Esophagus mucosa (tissue), 1 donor: ENCODE data around the gene ST3GAL5. TPM values are rescaled to one million over a fixed set of nuclear protein-coding genes. Genes with fewer than 3 reads are reported as not detected.
A peak's percentile ranks its signal among the peaks of the same experiment; 100 is the strongest.

Experiments used
- ATAC-seq: fragments of 200-7000 bp; cut with Tn5 transposase; one replicate; pipeline ENCODE4 v1.9.1; 2020
- total RNA-seq: library from RNA; stranded (reverse); gene quantifications from one replicate; pipeline ENCODE4 v1.2.4, GENCODE V29; 2023
- donor health status: DM: yes; HTN: yes; CAD: no.

ST3GAL5 gene
- total RNA-seq, 1 donor from 2014 or later, result 1.2 TPM

DNA sequence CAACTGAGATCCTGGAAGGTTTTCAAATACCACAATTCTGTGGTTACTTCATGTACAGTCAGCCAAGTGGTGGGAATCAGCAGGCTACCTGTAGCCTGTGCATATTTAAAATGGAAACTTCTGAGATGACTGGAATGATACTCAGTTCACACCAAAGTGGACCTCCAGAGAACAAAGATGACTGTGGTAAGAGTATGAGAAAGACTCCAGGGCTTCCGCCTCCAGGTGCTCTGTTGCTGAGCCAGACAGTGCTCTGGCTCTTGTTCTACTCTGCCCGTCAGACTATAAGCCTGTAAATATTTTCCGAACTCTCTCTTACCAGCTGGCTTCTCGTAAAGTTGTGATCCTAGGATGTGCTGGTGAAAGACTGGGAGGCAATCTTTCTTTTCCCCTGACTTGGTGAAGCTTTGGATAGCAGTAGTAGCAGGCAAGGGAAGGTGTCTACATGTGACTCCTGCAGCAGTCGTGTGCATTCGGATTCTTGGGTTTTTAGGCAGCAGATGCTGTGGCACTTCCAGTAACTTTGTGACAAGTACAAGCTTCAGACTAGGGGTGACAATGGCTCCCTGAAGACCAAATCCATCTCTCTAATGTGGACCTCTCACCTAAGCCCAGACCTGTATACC lies 23.1 kb downstream of the ST3GAL5 start:
- no peak for ATAC-seq

DNA sequence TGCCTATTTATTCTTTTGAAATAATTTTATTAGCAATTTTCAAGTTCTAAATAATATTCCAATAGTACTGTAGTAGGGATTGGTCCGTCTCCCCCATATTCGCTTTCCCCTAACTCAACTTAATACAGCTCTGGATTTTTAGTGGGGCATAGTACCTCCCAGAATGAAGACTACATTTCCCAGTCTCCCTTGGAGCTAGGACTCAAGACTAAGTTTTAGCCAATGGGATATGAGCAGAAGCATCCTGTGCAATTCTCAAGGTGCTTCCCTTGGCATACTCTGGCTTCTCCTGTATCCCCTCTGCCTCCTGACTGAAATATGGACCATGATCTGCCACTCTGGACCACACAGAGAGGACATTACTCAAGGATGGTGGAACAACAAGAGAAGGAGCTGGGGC lies 24.1 kb downstream of the ST3GAL5 start:
- ATAC-seq, result no peak

DNA sequence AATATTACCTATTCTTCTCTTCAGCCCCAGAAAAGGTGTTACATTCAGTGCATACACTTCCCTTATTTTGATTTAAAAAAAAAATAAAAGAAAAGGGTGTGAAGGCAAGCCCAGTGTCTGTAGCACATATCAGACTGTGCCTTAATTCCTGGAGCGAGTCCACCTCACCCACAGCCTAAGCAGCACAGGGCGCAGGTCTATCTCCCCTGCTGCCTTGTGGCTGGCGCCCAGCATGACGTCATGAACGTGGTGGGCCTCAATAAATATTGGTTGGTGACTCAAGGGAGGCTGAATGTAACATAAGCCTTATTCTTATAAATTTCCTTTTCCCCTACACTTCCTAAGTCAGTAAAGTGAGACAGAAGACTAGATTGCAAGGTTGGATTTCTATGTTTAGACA lies 26.4 kb downstream of the ST3GAL5 start:
- no peak for ATAC-seq

DNA sequence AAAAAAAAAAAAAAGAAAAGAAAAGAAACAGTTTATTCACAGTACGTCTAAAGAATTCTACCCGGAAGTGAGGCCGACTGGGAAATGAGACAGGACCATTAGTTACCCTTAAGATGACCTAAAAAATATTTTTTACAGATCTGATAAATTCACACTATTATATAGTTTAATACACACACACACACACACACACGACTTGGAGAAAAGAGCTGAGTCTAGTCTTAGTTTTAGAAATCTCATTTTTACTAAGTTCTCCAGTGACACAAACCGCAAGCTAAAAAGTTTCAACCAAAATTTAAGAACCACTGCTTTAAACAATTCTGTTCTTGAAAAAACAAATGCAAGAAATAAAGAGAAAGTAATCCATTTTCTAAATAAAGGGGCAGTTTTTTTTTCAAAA lies 27.1 kb downstream of the ST3GAL5 start:
- ATAC-seq, result no peak

DNA sequence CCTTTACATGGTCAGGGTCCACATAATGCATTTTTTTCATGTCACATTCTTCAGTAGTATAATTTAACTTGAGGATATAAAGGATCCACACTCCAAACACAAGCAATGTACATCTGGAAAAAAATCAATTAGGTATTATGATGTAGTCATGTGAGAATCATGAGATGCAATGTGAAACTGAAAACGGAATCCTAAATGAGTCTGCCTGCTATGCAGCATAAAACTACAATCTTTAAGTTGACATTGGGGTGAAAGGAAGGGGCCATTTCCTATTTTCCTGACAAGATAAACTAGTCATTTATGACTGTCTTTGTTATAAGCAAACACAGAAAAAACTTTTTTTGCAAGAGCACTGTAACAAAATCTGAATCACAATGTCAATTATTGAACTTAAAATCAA lies 27.6 kb downstream of the ST3GAL5 start:
- no peak for ATAC-seq

DNA sequence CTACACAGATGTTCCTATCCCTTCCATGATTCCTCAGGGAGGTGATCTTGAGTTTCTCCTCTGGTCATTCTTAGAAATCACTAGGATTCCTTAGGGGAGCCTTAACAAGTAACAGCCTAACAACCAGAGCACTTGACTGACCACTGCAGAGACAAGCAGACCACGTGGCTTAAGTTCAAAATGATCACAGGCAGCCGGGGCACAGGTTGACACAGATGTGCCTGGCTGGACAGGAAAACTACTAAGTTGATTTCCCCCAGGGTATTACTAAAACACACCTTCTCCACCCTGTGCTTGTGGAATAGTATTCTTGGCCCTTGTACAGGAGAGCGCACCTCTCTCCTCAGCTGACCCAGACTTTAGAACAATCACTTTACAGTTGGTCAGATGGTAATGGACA lies 29.9 kb downstream of the ST3GAL5 start:
- no peak for ATAC-seq

DNA sequence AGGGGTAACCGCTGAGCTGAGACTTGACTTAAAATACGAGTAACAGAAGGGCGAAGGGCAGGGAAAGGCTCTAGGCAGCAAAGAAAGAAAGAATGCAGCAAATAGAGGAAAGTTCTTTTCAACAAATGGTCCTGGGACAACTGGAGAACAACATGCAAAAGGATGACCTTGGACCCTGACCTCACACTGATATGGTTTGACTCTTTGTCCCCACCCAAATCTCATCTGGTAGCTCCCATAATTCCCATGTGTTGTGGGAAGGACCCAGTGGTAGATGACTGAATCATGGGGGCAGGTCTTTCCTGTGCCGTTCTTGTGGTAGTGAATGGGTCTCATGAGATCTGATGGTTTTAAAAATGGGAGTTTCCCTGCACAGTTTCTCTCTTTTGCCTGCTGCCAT lies 33.9 kb downstream of the ST3GAL5 start:
- ATAC-seq, result no peak

DNA sequence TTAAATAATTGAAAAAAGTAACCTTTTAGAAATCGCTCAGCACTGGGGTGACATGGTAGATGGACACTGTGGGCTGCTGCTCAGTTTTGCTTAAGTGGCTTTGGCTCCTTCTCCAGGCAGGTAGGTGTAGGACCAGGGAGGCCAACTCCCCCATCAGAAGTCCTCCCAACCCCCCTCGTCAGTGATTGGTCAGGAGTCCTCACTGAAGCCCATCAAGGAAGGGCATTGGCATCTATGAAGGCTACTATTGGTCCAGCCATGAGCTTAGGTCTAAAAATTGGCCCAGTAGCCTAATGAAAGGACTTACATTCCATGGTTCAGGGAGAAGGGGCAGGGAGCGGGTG lies 34.7 kb downstream of the ST3GAL5 start:
- ATAC-seq, result no peak

DNA sequence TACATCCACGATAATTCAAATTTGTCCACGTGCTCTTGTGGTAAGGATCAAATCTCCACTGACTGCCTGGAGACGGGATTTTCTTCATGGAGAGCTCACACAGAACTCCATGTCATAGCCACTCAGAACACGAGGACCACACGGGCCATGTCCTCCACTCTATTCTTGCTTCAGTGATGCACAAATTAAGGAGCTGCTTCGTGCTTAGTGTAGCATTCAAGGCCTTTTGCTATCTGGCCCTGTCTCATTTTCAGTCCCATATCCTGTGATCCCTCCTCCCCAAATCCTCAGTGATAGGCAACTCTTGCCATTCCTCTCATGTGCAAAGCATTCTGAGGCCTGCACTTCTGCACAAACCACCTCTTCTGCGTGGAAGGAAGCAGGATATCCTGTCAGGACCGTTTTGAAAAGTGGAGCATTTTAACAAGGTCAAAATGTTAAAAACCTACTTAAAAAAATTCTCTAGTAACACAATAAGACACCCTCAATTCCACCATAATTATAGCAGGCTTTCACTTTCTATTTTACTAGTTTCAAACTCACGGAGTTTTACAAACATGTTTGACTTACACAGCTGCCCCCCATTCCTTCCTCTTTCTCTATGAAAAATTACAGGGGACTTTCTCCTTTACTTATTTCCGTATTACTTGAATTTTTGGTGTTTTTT lies 35.2 kb downstream of the ST3GAL5 start:
- ATAC-seq, result peak; percentile 10

DNA sequence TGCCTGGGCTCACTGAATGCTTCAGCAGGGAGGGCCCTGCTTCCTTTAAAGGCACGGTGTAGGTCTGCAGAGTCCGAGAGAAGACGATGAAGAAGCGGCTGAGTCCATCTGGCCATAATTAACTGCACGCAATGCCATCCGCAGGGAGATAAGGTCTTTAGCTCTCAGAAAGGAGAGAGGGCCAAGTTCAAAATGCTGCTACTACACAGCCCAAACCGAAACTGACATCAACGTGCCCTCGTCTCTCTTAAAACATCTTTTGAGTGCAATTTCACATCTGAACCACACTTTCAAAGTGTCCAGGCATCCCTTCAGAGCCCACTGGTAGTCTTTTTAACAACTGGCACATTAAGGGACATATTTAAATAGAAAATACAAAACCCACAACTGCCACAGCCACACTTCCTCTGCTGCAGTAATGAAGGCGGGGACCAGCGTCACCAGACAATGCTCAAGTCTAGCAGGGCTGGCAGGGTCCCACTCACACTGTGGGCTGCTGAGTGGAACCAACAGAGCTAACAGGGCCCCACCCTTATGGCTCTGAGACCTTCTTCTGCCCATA lies 35.8 kb downstream of the ST3GAL5 start:
- peak; percentile 60 for ATAC-seq

DNA sequence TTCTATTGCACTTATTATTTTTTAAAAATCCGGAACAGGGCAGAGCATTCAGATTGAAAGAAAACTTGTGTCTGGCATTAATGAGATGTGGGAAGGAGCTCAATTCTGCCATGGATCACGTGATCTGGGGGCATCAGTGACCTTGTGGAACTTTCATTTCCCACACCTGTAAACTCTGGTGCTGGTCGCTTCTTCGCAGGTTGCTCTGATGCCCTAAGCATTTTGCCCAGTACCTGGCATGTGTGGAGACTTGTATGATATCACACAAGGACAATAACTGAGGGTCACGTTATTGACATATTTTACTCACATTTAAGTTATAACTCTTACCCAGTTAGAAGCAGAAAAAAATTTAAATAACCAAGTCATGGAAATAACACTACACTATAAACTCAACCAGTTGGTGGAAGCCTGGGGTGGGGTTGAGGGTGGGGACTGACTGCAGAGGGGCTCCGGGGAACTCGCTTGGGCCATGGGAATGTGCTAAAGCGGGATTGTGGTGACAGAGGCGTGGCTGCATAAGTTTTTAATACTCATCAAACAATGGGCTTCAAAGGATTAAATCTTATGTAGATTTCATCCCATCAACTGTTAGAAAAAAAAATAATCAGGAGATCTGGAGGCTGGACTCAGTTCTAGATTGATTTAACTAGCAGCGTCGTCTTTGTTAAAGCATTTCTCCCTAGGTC lies 36.5 kb downstream of the ST3GAL5 start:
- no peak for ATAC-seq

DNA sequence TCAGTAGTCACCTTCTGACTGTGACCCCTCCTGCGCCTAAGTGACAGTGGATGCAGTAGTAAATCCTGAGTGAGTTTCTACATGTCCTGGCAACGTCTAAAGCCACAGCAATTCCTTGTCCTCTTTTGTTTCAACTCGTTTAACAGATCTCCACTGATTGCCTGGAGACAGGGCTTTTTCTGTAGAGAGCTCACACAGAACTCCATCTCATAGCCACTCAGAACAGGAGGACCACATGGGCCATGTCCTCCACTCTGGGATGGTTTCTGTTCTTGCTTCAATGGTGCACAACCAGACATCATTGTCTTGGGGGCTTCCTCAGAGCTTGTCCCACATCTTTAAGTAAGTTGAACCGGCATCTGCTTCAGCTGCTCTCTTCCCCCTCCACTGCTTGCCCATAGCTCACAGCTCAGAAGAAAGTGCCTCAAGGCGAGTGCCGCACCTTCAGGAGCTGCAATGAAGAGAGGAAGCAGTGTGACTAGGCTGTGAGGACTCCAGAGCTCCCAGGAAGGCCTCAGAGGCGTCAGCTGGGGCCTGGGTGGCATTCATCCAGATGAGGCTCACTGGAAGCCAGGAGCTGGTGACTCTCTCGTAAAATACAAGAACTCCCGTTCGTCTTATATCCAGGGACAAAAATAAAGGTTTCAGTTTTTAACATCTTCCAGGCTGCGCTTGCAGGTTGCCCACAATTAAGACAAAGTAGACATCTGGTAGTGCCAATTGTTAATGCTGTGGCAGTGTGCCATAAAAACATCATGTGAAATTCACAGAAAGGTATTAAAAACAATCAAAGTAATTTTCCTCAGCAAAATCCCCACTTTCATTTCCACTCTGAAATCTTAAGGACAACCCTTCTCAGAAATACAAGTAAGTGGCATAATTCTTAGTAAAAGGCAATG lies 37.3 kb downstream of the ST3GAL5 start:
- ATAC-seq, result peak; percentile 53

DNA sequence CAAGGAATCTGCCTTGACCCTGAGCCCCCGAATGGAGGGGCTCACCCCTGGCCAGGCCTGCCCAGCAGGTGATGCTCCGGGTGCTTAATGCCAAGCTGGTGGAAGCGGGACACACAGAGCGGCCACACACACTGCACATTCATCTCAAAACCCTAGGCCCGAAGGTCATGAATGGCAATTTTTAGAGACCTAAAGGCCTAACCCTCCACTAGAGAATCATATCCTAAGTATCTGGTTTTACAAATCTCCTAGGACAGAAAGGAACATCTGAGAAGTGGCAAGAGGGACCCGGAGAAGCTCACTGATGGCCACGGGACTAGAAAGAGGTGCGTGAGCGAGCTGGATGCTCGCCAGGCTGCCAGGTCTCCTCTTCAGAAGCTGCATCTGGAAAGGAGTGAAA lies 38.3 kb downstream of the ST3GAL5 start:
- ATAC-seq, result no peak

DNA sequence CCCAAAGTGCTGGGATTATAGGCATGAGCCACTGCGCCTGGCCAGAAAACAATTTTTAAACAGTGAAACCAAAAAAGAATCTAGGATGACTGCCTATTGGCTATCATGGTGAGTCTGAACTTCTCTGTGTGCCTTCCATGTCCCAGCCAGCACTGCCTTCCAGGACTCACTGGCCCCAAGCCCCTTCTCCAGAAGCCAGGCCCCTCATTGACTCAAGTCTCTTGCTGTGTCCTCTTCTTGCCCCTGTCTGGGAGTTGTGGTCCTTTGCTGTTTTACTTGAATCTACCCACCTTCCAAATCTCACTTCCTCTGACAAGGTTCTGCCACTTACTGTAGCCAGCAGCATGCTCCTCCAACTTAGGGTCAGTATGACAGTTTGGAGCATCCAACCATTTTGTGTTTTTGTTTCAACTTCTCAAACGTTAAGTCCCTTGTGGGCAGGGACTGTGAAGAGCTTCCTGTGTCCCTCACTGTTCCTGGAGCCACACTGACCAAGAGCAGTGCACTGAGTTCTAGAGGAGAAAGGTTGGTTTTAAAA lies 41.7 kb downstream of the ST3GAL5 start:
- ATAC-seq, result no peak

DNA sequence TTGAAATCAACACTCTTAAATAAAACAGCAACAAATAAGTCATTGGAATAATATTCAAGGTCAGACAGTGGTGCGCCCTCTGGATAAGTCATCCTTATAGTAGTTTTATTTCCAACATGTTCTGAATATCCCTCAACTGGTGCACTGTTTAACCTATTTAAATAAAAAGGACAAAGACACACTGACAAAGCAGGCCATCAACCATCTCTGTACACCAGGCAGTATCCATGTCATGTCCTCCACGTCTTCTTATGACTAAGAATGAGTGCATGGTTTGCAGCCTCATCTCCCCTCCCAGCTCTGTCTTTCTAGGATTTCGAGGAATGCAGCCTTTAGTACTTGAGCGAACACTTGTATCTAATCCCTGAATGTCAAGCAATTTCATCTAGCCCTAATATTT lies 42.4 kb downstream of the ST3GAL5 start:
- no peak for ATAC-seq

DNA sequence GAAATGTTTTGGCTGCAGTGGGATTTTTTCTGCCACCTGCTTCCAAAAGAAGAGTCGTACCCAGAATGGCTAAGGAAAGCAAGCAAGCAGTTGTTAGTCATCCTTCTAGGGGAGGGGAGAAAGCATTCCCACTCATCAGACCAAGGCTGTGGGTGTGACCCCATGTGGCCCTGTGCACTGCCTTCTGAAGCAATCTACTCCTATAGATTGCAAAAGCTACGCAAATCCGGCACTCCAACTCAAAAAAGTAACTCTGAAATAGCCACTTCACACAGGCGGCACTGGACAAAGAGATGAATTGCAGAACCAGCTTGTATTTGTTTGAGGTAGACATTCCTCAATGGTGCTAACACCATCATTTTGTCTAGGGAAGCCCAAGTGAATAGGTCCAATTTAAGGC lies 44.3 kb downstream of the ST3GAL5 start:
- ATAC-seq, result no peak

DNA sequence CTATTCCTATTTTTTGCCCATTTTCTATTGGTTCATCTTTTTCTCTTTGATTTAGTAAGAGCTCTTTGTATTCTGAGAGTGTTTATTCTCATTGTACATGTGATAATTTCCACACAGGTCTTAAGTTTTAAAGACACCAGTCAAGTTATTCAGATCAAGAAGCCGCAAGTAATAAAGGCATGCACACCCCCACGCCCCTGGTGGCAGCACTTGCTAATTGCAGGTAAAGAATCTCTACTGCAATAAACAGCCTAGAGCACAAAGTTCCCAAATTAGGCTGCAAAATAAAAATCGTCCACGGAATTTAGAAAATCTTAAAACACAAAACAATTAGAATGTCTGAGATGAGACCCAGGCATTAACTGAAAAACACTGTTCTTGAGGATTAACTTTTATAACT lies 45.2 kb downstream of the ST3GAL5 start:
- ATAC-seq, result no peak

DNA sequence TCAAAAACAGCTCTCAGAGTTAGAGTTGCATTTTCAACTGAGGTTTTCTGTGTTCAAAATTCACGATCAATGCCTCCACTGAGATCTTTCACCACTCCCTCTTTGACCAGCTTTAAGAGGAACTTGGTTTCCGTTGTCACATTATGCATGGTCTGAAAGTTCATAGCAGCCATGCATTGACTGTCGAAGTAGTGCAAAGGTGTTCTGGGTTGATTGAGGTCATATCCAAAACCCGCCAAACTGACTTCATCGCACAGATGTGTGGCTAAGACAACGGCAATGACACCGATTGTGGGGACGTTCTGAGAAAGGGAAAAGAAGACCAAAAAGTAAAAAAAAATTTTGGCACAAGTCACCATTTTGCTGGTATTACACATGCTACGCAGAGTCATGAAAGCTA lies 48.7 kb downstream of the ST3GAL5 start:
- no peak for ATAC-seq

DNA sequence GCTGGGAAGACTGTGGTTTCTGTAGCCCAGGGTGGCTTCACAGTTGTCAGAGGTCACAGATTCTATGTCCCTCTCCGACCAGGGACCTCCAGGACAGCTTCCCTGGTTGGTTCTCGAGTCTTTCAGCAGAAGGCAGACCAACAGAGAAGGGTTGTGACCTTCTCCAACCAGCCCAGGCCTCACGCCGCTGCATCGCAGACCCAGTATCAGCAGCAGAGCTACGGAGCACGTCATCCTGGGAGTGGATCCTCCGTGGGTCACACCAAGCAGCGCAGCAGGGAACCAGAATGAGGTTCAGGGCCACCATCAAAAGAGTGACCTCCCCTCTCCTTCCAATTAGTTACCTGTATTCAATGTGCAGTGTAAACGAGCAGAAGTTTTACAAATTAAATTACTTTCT lies 49.3 kb downstream of the ST3GAL5 start:
- ATAC-seq, result no peak

DNA sequence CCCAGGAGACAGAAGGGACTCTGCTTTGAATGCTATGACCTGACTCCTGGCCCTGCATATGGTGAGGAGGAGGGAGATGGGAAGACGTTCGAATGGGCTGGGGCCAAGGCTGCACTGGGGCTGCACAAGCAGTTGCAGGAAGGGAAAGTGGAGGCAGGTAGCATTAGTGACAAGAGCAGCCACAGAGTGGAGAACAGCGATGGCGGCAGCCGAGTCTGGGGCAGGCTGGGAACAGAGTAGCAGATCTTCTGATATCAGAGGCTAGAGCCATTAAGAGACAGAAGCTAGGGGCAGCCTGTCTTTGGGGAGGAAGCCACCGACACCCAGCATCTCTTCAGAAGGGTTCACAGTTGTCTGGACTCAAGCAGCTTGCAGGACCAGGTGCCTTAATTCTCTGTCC lies 50.1 kb downstream of the ST3GAL5 start:
- ATAC-seq, result no peak

DNA sequence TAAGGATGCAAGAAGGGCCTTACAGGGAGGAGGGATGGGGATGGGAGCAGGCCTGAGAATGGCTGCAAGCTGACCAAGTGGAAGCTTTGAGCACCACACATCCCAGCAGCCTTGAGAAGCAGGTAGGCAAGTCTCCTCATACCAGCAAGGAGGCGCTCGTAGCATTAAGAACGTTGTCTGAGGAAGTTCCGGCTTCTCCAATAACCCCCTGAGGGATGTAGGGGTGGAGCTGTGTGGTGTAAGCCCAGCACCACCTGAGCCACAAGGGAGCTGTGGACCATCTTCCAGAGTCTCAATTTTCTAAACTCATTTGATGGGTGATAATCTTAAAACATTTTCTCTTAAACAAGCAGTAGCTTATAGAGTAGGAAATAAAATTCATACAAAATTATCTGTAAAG lies 50.6 kb downstream of the ST3GAL5 start:
- ATAC-seq, result no peak

DNA sequence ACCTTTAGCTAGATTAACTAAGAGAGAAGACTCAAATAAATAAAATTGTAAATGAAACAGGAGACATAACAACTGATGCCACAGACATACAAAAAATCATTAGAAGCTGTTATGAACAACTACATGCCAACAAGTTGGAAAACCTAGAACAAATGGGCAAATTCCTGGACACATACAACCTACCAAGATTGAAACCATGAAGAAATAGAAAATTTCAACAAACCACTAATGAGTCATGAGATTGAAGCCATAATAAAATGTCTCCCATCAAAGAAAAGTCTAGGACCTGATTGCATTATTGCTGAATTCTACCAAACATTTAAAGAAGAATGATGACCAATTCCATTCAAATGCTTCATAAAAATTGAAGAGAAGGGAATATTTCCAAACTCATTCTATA lies 54.3 kb downstream of the ST3GAL5 start:
- ATAC-seq, result no peak

DNA sequence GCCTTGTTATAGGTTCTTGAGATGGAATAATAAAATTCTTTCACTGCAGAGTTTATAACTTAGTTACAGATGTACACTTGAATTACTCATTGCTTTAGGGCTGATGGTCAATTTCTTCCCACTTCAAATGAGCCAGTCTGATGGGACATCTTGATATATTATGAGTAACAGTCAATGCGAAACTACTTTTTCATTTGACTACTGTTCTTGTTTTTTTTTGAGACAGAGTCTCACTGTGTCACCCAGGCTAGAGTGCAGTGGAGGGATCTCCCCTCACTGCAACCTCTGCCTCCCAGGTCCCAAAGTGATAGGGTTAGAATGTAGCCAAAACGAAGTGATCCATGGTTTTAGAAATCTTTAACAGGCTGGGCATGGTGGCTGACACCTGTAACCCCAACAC lies 57.1 kb downstream of the ST3GAL5 start:
- no peak for ATAC-seq
